ENCODE data around the gene SPDYE16.
"Not testable (repeated sequence)": the region's sequence is repeated elsewhere in the genome, so short reads cannot be mapped to it uniquely, and the experiment has no call there.

The SPDYE16 gene

GRCh38 chr7:76543197-76543596 lies at the start of gene SPDYE16:
Gene SPDYE16 (minus strand): TSS chr7:76543297. CDS start chr7:76541459, 1,838 bp downstream.
- not testable (repeated sequence) for DNase-seq (ENCODE audit: low read depth)

- DNase-seq (ENCODE audit: low read depth) = not testable (repeated sequence)
These were observed 49.6 kb upstream of the SPDYE16 start for GRCh38 chr7:76592694-76593093.

- not testable (repeated sequence) for DNase-seq (ENCODE audit: low read depth)
These were observed 48.7 kb upstream of the SPDYE16 start for GRCh38 chr7:76591602-76592304.

GRCh38 chr7:76591033-76591432 lies 47.9 kb upstream of the SPDYE16 start:
- not testable (repeated sequence) for DNase-seq (ENCODE audit: low read depth)

GRCh38 chr7:76588586-76588985 lies 45.5 kb upstream of the SPDYE16 start:
- not testable (repeated sequence) for DNase-seq (ENCODE audit: low read depth)

GRCh38 chr7:76586585-76587315 lies 43.7 kb upstream of the SPDYE16 start:
- not testable (repeated sequence) for DNase-seq (ENCODE audit: low read depth)

- not testable (repeated sequence) for DNase-seq (ENCODE audit: low read depth)
These were observed 40.7 kb upstream of the SPDYE16 start for GRCh38 chr7:76583636-76584281.

- DNase-seq (ENCODE audit: low read depth) = not testable (repeated sequence)
These were observed 39.9 kb upstream of the SPDYE16 start for GRCh38 chr7:76582848-76583631.

GRCh38 chr7:76575919-76576655 lies 33.0 kb upstream of the SPDYE16 start:
- not testable (repeated sequence) for DNase-seq (ENCODE audit: low read depth)

GRCh38 chr7:76575431-76575830 lies 32.3 kb upstream of the SPDYE16 start:
- DNase-seq (ENCODE audit: low read depth) = not testable (repeated sequence)

GRCh38 chr7:76572296-76572695 lies 29.2 kb upstream of the SPDYE16 start:
- DNase-seq (ENCODE audit: low read depth) = not testable (repeated sequence)

- not testable (repeated sequence) for DNase-seq (ENCODE audit: low read depth)
These were observed 27.3 kb upstream of the SPDYE16 start for GRCh38 chr7:76570324-76570775.

GRCh38 chr7:76568742-76569141 lies 25.6 kb upstream of the SPDYE16 start:
- DNase-seq (ENCODE audit: low read depth) = not testable (repeated sequence)

- DNase-seq (ENCODE audit: low read depth) = not testable (repeated sequence)
These were observed 24.7 kb upstream of the SPDYE16 start for GRCh38 chr7:76567753-76568152.

GRCh38 chr7:76567311-76567710 lies 24.2 kb upstream of the SPDYE16 start:
- DNase-seq (ENCODE audit: low read depth) = not testable (repeated sequence)

GRCh38 chr7:76565001-76565400 lies 21.9 kb upstream of the SPDYE16 start:
- not testable (repeated sequence) for DNase-seq (ENCODE audit: low read depth)

- DNase-seq (ENCODE audit: low read depth) = not testable (repeated sequence)
These were observed 18.2 kb upstream of the SPDYE16 start for GRCh38 chr7:76561342-76561741.

GRCh38 chr7:76560157-76560556 lies 17.1 kb upstream of the SPDYE16 start:
- DNase-seq (ENCODE audit: low read depth) = not testable (repeated sequence)

GRCh38 chr7:76559685-76560084 lies 16.6 kb upstream of the SPDYE16 start:
- not testable (repeated sequence) for DNase-seq (ENCODE audit: low read depth)

- DNase-seq (ENCODE audit: low read depth) = not testable (repeated sequence)
These were observed 8.9 kb upstream of the SPDYE16 start for GRCh38 chr7:76551992-76552391.

- not testable (repeated sequence) for DNase-seq (ENCODE audit: low read depth)
These were observed 6.8 kb upstream of the SPDYE16 start for GRCh38 chr7:76549855-76550248.

All from activated T-cell treated with anti-CD3 and anti-CD28 coated beads for 1 hour (primary cell).